Spleen (tissue), 11 donors: ENCODE results near the gene ARRDC3. TPM values are rescaled to one million over a fixed set of nuclear protein-coding genes. Genes with fewer than 3 reads are reported as not detected.

ENCODE experiments used
- DNase-seq: peaks from one replicate; pipeline ENCODE4 v3.0.0-alpha.2; 2020
- H3K27ac ChIP-seq, 8 donors: fragments of 200-600 bp; sonication (generic) in 7 of 8; 1 replicate in 4 of 8; 2 replicates in 4 of 8; pipeline versions ENCODE4 v1.5.0 to v1.8.0; 2016 to 2021; ENCODE audit warnings: inconsistent platforms in 4 of 8, mild to moderate bottlenecking in 4 of 8, moderate library complexity in 1 of 8
- H3K27me3 ChIP-seq, 7 donors: fragments of 200-600 bp; sonication (generic) in 6 of 7; replicated peaks in 1 of 7; 1 replicate in 4 of 7; 2 replicates in 3 of 7; pipeline versions ENCODE4 v1.5.0 to v1.8.0; 2016 to 2021; ENCODE audit warnings: inconsistent platforms in 3 of 7, mild to moderate bottlenecking in 1 of 7
- H3K36me3 ChIP-seq, 6 donors: fragments of 200-600 bp; sonication (generic) in 5 of 6; 1 replicate in 4 of 6; 2 replicates in 2 of 6; pipeline versions ENCODE4 v1.5.0 to v1.8.0; 2016 to 2021; ENCODE audit warnings: inconsistent platforms in 2 of 6
- H3K4me1 ChIP-seq, 6 donors: fragments of 200-600 bp; sonication (generic) in 5 of 6; 1 replicate in 3 of 6; 2 replicates in 3 of 6; pipeline versions ENCODE4 v1.5.0 to v1.8.0; 2016 to 2021; ENCODE audit warnings: inconsistent platforms in 3 of 6
- H3K4me3 ChIP-seq, 8 donors: fragments of 200-600 bp; sonication (generic) in 7 of 8; 1 replicate in 4 of 8; 2 replicates in 4 of 8; pipeline versions ENCODE4 v1.5.0 to v1.8.0; 2016 to 2021; ENCODE audit warnings: inconsistent platforms in 4 of 8, mild to moderate bottlenecking in 4 of 8, moderate library complexity in 2 of 8
- H3K9me3 ChIP-seq, 8 donors: fragments of 200-600 bp; sonication (generic) in 7 of 8; 1 replicate in 4 of 8; 2 replicates in 4 of 8; pipeline versions ENCODE4 v1.5.0 to v1.8.0; 2016 to 2021; ENCODE audit warnings: inconsistent platforms in 4 of 8
- CTCF ChIP-seq, 11 experiments: fragments of 200-600 bp in 7 of 11; fragments of 450-650 bp in 4 of 11; sonication (generic) in 4 of 11; IDR thresholded peaks in 8 of 11; conservative IDR thresholded peaks in 3 of 11; 1 replicate in 7 of 11; 2 replicates in 4 of 11; pipeline versions ENCODE4 v1.4.0 to v1.8.0; 2016 to 2021; ENCODE audit warnings: antibody characterized with exemption in 11 of 11, inconsistent platforms in 4 of 11, mild to moderate bottlenecking in 1 of 11
- POLR2A ChIP-seq, 3 donors: fragments of 450-650 bp; IDR thresholded peaks; one replicate each; pipeline ENCODE4 v1.5.1; 2017; ENCODE audit warnings: antibody characterized with exemption in 3 of 3, mild to moderate bottlenecking in 1 of 3
- POLR2AphosphoS5 ChIP-seq, 3 donors: sonication (generic); formaldehyde crosslinking; IDR thresholded peaks; one replicate each; pipeline ENCODE4 v1.5.1; 2017; ENCODE audit warnings: antibody characterized with exemption in 3 of 3
- WGBS, 5 donors: extraction: QIAGEN DNeasy Blood & Tissue Kit in 3 of 5; methylation state at CpG; one replicate each; pipeline versions ENCODE4 v1.1.5 to v1.1.7; 2013 to 2018; 5-methylcytosine and 5-hydroxymethylcytosine counted together
- intact Hi-C: fragments of 100-400 bp; cut with DNase I; formaldehyde crosslinking; loops from one replicate; pipeline ENCODE4 v1.15.0; 2023; ENCODE audit warnings: low total_unique reads
- polyA plus RNA-seq, 3 donors: library from polyadenylated mRNA; stranded (reverse); fragments of 200-250 nt; gene quantifications; one replicate each; pipeline ENCODE4 v1.2.1, GENCODE V29; 2013
- total RNA-seq, 7 donors: library from RNA; depleted of rRNA in 3 of 7; stranded (reverse); fragments of >200 nt in 3 of 7; fragmentation: NEBNext Ultra II Directional in 4 of 7; extraction: Animal tissue kit (Norgen Biotek cat#: 25700) in 4 of 7; gene quantifications; one replicate each; pipeline versions ENCODE4 v1.1.0 to v1.2.1, GENCODE V29; 2016 to 2021
- donor health status: healthy with polysubstance abuse.
- donor health status: DM: no; HTN: no; CAD: no; lungs with moderate emphysema.
- donor health status: DM: no; HTN: no; CAD: no.
- donor health status: Bipolar disorder and iron deficiency.
- donor health status: healthy.
- donor health status: DM: no; HTN: no; CAD: no.
- donor health status: DM: yes; HTN: yes; CAD: no.

The ARRDC3 gene
- total and polyA plus RNA-seq, 10 donors = 13.7 to 124 (median 41.2) TPM

DNA sequence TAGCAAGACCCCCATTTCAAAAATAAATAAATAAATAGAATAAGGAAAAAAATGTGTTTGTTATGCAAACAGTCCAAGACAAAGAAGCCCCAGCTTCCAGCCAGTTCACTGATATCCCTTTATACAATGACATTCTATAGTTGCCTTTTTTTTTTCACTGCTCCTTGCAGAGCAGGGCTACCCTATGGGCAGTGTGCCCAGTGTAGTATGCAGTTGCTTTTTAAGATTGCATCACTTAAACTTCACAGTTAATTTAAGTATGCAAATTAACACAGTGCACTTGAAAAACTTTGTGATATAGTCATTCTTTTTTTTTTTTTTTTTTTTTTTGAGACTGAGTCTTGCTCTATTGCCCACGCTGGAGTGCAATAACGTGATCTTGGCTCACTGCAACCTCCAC, 40.8 kb upstream of the ARRDC3 start:
- intact Hi-C loops = loop anchor here (5.0 kb wide), 1 partner anchor 562 kb away; no protein-coding TSS in a partner anchor
- peaks cover 0 to 8% (median under 1%) of the 10 kb centered on the region in 8 donors for H3K9me3 ChIP-seq
- DNase-seq = no peak
- TF ChIP-seq CTCF (IDR thresholded peaks at IDR 0.05 in 8 of 11, conservative IDR thresholded peaks at IDR 0.05 in 3 of 11) (no peak), POLR2A (IDR thresholded peaks at IDR 0.05) (no peak), POLR2AphosphoS5 (IDR thresholded peaks at IDR 0.05) (no peak)
- WGBS, 5 donors = 84 to 100% (median 88%) methylated on average over 2 of the region's 2 CpGs
- H3K36me3 ChIP-seq = no peaks in the 10 kb centered on the region
- no peak overlapping the region for H3K4me3 ChIP-seq
- no peak overlapping the region for H3K27ac ChIP-seq
- H3K27me3 ChIP-seq = no peaks in the 10 kb centered on the region
- peaks cover 0 to 7% (median 0%) of the 10 kb centered on the region in 6 donors for H3K4me1 ChIP-seq

DNA sequence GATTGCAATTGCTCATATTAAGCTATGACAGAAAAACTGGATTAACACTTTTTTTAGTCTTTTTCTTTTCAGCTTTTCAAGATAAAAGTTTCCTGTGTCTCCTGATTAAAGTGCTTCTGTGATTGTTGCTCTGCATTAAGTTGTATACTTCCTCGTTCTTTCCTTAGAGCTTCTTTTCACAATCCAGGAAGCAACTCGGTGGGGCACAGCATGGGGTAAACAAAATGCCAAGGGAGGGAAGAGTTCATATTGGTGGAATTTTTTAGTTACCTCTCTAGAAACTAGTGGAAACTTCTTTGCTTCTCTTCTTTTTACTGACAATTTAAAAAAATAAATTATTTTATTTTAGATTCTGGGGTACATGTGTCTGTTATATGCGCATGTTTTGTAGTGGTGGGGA, 37.8 kb upstream of the ARRDC3 start:
- intact Hi-C loops = loop anchor here (5.0 kb wide), 1 partner anchor 559 kb away; no protein-coding TSS in a partner anchor
- Histone ChIP-seq H3K27me3 (no peaks in the 10 kb centered on the region), H3K9me3 (peaks cover 0 to 3% (median 0%) of the 10 kb centered on the region in 8 donors), H3K36me3 (no peaks in the 10 kb centered on the region), H3K4me3 (no peak overlapping the region), H3K4me1 (peaks cover 0 to 7% (median 0%) of the 10 kb centered on the region in 6 donors), H3K27ac (no peak overlapping the region)
- 44 to 57% (median 51%) methylated on average over 3 of the region's 3 CpGs for WGBS, 5 donors
- no peak for TF ChIP-seq POLR2AphosphoS5 (IDR thresholded peaks at IDR 0.05)
- no peak for TF ChIP-seq POLR2A (IDR thresholded peaks at IDR 0.05)
- TF ChIP-seq CTCF (IDR thresholded peaks at IDR 0.05 in 8 of 11, conservative IDR thresholded peaks at IDR 0.05 in 3 of 11) = no peak
- DNase-seq = no peak

DNA sequence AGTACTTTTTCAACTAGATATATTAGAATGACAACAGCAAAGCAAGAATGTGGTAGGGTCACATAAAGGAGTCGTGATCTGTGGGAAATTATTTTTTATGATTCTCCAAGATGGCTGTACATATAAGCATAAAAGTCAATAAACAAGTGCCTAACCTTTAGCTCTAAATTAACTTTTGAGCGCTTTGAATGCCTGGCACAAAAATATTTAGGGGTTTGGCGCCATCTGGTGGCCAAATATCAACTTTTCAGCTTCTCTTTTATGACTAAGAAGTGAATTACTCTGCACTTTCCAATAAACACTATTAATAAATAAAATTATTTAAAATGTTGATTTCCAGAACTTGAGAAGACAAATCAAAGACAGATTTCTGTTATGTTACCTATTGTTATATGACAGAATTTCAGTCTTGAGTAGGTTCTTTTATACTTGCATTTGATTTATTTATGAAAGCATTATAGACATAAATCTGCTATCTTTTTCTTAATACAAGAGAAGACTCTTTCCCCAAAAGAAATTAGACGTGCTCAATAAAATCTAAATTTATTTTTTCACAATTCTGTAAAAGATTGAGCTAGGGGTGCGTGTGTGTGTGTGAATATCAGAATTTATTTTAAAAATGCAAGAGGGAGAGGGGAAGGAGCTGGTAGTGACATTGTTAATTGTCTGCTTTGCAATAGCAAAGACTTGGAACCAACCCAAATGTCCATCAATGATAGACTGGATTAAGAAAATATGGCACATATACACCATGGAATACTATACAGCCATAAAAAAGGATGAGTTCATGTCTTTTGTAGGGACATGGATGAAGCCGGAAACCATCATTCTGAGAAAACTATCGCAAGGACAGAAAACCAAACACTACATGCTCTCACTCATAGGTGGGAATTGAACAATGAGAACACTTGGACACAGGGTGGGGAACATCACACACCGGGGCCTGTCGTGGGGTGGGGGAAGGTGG, 36.7 kb upstream of the ARRDC3 start:
- Histone ChIP-seq H3K9me3 (peaks cover 0 to 3% (median 0%) of the 10 kb centered on the region in 8 donors), H3K4me1 (peaks cover 0 to 7% (median 0%) of the 10 kb centered on the region in 6 donors), H3K36me3 (no peaks in the 10 kb centered on the region), H3K4me3 (no peak overlapping the region), H3K27me3 (no peaks in the 10 kb centered on the region), H3K27ac (no peak overlapping the region)
- no peak for TF ChIP-seq POLR2A (IDR thresholded peaks at IDR 0.05)
- peak; percentile 48 to 82 (median 71) for TF ChIP-seq CTCF (IDR thresholded peaks at IDR 0.05 in 8 of 11, conservative IDR thresholded peaks at IDR 0.05 in 3 of 11)
- intact Hi-C loops = loop anchor here (5.0 kb wide), 1 partner anchor 558 kb away; no protein-coding TSS in a partner anchor
- no peak for DNase-seq
- WGBS, 5 donors = 52 to 59% (median 54%) methylated on average over 9 of the region's 9 CpGs

DNA sequence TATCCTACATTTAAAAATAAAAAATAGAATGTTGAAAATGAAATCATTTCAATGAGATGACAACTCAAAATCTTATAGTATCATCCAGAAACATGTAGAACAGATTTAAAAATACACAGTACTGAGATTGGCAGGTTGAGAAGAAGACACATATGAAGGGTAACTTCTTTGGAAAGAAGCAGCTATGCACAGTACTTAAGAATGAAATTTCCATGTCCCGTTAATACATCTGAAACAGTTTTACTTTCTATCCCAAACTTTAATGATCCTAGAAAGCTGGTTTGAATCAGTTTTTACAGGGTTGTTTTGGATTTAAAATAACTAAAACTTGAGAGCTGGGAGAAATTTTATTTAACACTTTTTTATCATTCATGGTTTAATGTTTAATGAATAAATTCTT, 36.0 kb upstream of the ARRDC3 start:
- H3K4me3 ChIP-seq = no peak overlapping the region
- 72 to 94% (median 88%) methylated on average over 1 of the region's 1 CpG for WGBS, 5 donors
- no peaks in the 10 kb centered on the region for H3K27me3 ChIP-seq
- TF ChIP-seq POLR2AphosphoS5 (IDR thresholded peaks at IDR 0.05) = no peak
- TF ChIP-seq POLR2A (IDR thresholded peaks at IDR 0.05) = no peak
- no peak for TF ChIP-seq CTCF (IDR thresholded peaks at IDR 0.05 in 8 of 11, conservative IDR thresholded peaks at IDR 0.05 in 3 of 11)
- no peaks in the 10 kb centered on the region for H3K36me3 ChIP-seq
- peaks cover 0 to 3% (median 0%) of the 10 kb centered on the region in 8 donors for H3K9me3 ChIP-seq
- DNase-seq = no peak
- intact Hi-C loops = no loop called here
- H3K27ac ChIP-seq = no peak overlapping the region
- peaks cover 0 to 7% (median 0%) of the 10 kb centered on the region in 6 donors for H3K4me1 ChIP-seq
